Aorta (tissue), 5 donors: Measurements from ENCODE around the gene KIFC3. TPM values are rescaled to one million over a fixed set of nuclear protein-coding genes. Genes with fewer than 3 reads are reported as not detected.
A peak's percentile ranks its signal among the peaks of the same experiment; 100 is the strongest.

Experiments used
- ATAC-seq: fragments of 200-7000 bp; cut with Tn5 transposase; one replicate; pipeline ENCODE4 v1.9.1; 2022; ENCODE audit warnings: moderate library complexity; ENCODE audit not compliant: low FRiP score
- DNase-seq, 2 donors: peaks; one replicate each; pipeline ENCODE4 v3.0.0-alpha.2; 2020
- H3K27ac ChIP-seq, 2 donors: one replicate each; pipeline ENCODE4 v1.5.1; 2013; ENCODE audit warnings: low read length in 2 of 2, mild to moderate bottlenecking in 2 of 2, moderate library complexity in 2 of 2, control low read depth in 1 of 2, inconsistent platforms in 1 of 2, low read depth in 1 of 2
- H3K27me3 ChIP-seq, 2 donors: one replicate each; pipeline ENCODE4 v1.6.1; 2013; ENCODE audit warnings: control low read depth in 1 of 2, low read length in 1 of 2, mild to moderate bottlenecking in 1 of 2, moderate library complexity in 1 of 2; ENCODE audit not compliant: insufficient read depth in 2 of 2, control insufficient read depth in 1 of 2
- H3K36me3 ChIP-seq, 2 donors: one replicate each; pipeline ENCODE4 v1.6.1; 2013; ENCODE audit warnings: control low read depth in 1 of 2, low read length in 1 of 2, mild to moderate bottlenecking in 1 of 2; ENCODE audit not compliant: insufficient read depth in 2 of 2, control insufficient read depth in 1 of 2
- H3K4me1 ChIP-seq, 2 donors: one replicate each; pipeline ENCODE4 v1.6.1; 2013; ENCODE audit warnings: low read length in 2 of 2, control low read depth in 1 of 2, mild to moderate bottlenecking in 1 of 2, moderate library complexity in 1 of 2; ENCODE audit not compliant: insufficient read depth in 2 of 2, control insufficient read depth in 1 of 2
- H3K4me3 ChIP-seq, 2 donors: one replicate each; pipeline ENCODE4 v1.5.1; 2013; ENCODE audit warnings: low read length in 2 of 2, control low read depth in 1 of 2, mild to moderate bottlenecking in 1 of 2
- H3K9me3 ChIP-seq: one replicate; pipeline ENCODE4 v1.6.1; 2013; ENCODE audit warnings: mild to moderate bottlenecking, low read length; ENCODE audit not compliant: control insufficient read depth
- WGBS, 2 donors: extraction: QIAGEN DNeasy Blood & Tissue Kit; methylation state at CpG; one replicate each; pipeline ENCODE4 v1.1.7; 2013; 5-methylcytosine and 5-hydroxymethylcytosine counted together
- intact Hi-C, 2 donors: fragments of 100-400 bp; cut with DNase I; formaldehyde crosslinking; loops; one replicate each; pipeline versions ENCODE4 v1.14.2 to v1.15.0; 2022
- polyA plus RNA-seq, 2 donors: library from polyadenylated mRNA; stranded (reverse); fragments of 200-250 nt; gene quantifications; one replicate each; pipeline ENCODE4 v1.2.3, GENCODE V29; 2013
- total RNA-seq, 2 donors: library from RNA; stranded (reverse); fragmentation: NEBNext Ultra II Directional; extraction: Animal tissue kit (Norgen Biotek cat#: 25700); gene quantifications; one replicate each; pipeline ENCODE4 v1.2.1, GENCODE V29; 2021
- donor health status: healthy with polysubstance abuse.
- donor health status: Bipolar disorder and iron deficiency.
- donor health status: DM: no; HTN: no; CAD: no.
- donor health status: DM: no; HTN: no; CAD: no.
- donor health status: DM: yes; HTN: yes; CAD: no.

The KIFC3 gene
- total and polyA plus RNA-seq, 4 donors = 27.4 to 80.1 (median 65.4) TPM

GRCh38 chr16:57801098-57801808 is 1.0 kb downstream of the KIFC3 start:
- H3K4me1 ChIP-seq = no peaks in the 10 kb centered on the region
- no peaks in the 10 kb centered on the region for H3K36me3 ChIP-seq
- H3K9me3 ChIP-seq = no peaks in the 10 kb centered on the region
- ATAC-seq = peak; percentile 36
- H3K27me3 ChIP-seq = no peaks in the 10 kb centered on the region
- peak overlapping the region in 1 of 2 donors; percentile 28 for H3K27ac ChIP-seq
- intact Hi-C loops = loop anchor here in 1 of 2 donors (5.0 kb wide), 3 partner anchors 39 to 201 kb away; partner anchors contain the start of genes KATNB1, USB1 and ZNF319
- peak overlapping the region; percentile 46 to 57 for H3K4me3 ChIP-seq
- DNase-seq = no peak
- 22 to 28% methylated on average over 5 of the region's 5 CpGs for WGBS, 2 donors

DNA sequence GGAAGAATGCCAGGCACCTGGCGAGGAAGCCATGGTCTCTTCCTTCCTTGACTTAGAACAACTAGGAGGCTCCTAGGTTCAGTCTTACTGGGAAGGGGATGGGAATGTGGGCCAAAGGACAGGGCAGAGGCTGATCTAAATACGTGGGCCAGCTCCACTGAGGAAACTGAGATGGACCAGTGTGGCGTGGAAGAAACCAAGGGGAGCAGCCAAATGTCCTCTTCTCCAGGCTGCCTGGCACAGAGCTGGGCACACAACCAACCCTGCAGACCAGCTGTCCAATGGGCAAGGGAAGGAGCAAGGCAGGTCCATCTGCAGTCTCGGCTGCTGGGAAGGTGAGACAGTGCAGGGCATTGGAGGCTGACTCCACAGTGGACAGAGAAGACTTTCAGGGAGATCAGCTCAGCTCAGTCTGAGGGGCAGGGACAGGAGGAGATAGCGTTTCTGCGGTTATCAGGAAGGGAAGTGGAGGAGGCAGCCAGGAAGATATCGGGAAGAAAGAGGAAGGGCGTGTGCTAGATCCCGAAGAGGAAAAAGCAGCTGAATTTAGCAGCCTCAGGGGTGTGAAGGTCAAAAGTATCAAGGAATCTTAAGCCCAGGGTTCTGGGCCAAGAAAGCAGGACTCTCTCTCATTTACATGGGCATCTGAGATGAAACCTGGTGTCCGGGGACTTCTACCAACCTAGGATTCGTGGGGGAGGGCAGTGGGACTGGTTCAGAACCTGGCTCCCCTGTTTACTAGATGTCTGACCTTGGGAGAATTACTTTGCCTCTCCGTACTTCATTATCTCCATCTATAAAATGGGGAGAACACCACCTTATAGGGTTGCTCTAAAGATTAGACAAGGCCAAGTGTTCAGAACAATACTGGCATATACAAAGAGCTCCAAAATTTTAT is 1.8 kb downstream of the KIFC3 start:
- H3K27ac ChIP-seq = no peak overlapping the region
- no peak for ATAC-seq
- H3K4me1 ChIP-seq = no peaks in the 10 kb centered on the region

DNA sequence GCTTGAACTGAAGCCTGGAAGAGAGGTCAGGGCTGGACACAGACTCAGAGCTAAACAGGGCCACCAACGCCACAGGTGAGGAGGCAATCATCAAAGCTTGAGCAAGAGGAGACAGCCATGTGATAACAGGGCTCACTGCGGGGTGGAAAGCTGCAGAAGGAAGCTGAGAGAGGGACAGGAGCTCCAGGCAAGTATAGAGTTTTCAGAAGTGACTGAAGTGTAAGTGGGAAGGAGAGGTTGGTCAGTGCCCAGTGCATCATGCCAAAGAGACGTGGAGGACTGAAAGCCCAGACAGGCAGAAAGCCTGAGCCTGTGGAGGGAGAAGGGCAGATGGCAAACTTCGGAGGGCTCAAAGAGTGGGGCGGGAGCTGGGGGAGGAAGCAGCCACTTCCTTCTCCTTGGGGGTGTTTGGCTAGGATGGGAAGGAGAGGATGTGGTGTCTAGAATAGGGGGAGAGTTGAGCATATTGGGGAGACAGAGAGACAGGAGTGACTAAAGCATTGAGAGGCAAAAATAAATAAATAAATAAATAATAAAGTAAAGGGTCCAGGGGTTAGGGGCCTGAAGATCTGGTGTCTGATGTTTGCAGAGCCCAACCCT is 2.6 kb downstream of the KIFC3 start:
- Histone ChIP-seq H3K27ac (no peak overlapping the region), H3K36me3 (no peaks in the 10 kb centered on the region), H3K4me3 (no peak overlapping the region), H3K4me1 (no peaks in the 10 kb centered on the region), H3K27me3 (no peaks in the 10 kb centered on the region), H3K9me3 (no peaks in the 10 kb centered on the region)
- WGBS, 2 donors = 62 to 71% methylated on average over 4 to 5 of the region's 5 CpGs
- intact Hi-C loops = loop anchor here in 1 of 2 donors (5.0 kb wide), 4 partner anchors 37 to 203 kb away; partner anchors contain the start of genes KATNB1, USB1 and ZNF319
- DNase-seq = no peak
- no peak for ATAC-seq

More for the DNA sequence above, 1.8 kb downstream of the KIFC3 start:
- peak in 1 of 2 donors; percentile 44 for DNase-seq
- no peaks in the 10 kb centered on the region for H3K36me3 ChIP-seq
- no peak overlapping the region for H3K4me3 ChIP-seq
- no peaks in the 10 kb centered on the region for H3K27me3 ChIP-seq
- intact Hi-C loops = loop anchor here in 1 of 2 donors (5.0 kb wide), 3 partner anchors 38 to 202 kb away; partner anchors contain the start of genes KATNB1, USB1 and ZNF319
- no peaks in the 10 kb centered on the region for H3K9me3 ChIP-seq
- WGBS, 2 donors = 77 to 78% methylated on average over 12 of the region's 12 CpGs

DNA sequence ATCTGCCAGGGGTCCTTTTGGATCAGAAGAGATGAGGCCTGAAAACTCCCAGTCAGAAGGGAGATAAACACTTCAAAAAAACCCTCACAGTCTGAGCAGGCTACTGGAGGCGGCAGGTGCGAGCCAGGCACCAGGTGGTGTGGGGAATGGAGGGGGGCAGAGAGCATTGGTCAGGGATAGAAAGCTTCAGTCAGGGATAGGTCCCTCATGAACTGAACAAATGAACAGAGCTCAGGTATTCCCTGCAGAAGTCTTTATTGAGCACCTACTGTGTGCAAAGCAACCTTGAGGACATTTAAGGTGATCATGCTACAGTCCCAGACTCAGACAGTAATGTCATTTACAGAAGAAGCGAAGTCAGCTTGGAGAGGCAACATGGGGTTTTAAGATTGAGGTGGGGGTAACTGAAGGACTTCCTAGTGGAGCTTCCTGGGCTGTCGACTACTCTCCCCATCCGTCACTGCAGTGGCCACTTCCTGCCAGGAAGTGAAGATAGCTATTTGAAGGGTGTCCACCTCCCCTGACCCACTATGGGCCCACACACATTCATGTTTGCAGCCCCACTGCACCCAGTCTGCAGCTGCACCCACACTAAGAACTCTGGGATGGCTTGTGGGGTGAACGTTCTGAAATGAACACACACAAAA is 3.2 kb downstream of the KIFC3 start:
- WGBS, 2 donors = 76 to 77% methylated on average over 6 of the region's 6 CpGs
- Histone ChIP-seq H3K36me3 (no peaks in the 10 kb centered on the region), H3K27me3 (no peaks in the 10 kb centered on the region), H3K9me3 (no peaks in the 10 kb centered on the region), H3K4me1 (no peaks in the 10 kb centered on the region), H3K27ac (no peak overlapping the region), H3K4me3 (no peak overlapping the region)
- intact Hi-C loops = loop anchor here in 1 of 2 donors (5.0 kb wide), 1 partner anchor 63 kb away; no protein-coding TSS in a partner anchor
- no peak for ATAC-seq
- no peak for DNase-seq

- intact Hi-C loops = loop anchor here in 1 of 2 donors (5.0 kb wide), 1 partner anchor 64 kb away; no protein-coding TSS in a partner anchor
- Histone ChIP-seq H3K9me3 (no peaks in the 10 kb centered on the region), H3K4me3 (no peak overlapping the region), H3K27ac (no peak overlapping the region), H3K4me1 (no peaks in the 10 kb centered on the region), H3K36me3 (no peaks in the 10 kb centered on the region), H3K27me3 (no peaks in the 10 kb centered on the region)
- WGBS, 2 donors = 89 to 90% methylated on average over 16 of the region's 16 CpGs
- ATAC-seq (no peak), DNase-seq (peak in 1 of 2 donors; percentile 47)
Observed at GRCh38 chr16:57798267-57798810, 4.0 kb downstream of the KIFC3 start.

DNA sequence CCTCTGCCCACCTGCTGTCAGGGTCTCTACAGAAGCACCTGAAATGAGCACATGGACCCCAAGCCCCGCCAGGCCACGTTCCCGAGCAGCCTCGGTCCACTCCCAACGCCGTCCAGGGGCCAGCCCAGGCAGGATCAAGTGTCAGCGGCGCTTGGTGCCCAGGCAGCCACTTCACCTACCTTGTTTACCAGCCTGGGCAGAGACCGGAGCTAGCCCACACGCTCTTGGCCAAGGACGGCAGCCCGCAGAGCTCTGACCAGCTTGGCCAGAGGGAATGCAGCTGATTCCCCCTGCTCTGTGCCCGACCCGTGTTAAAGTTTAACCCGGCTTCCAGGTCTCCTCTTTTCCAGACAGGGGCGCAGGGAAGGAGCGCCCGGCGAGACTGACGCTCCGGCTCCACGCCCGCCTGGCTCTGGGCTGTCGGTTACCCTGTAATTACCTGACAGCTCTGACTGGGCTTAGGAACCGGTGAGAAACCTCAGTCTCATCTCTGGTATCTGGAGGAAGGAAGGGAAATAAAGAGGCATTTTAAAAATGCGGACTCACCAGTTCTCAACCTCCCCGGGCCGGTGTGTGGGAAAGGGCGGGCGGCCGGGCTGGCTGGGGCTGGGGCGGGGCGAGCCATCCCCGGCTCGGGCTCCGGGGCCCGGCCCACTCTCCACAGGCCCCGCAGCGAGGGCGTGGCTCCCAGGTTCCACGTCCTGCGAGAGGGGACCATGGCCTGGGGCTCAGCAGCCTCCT is 4.6 kb downstream of the KIFC3 start:
- Histone ChIP-seq H3K27me3 (no peaks in the 10 kb centered on the region), H3K4me3 (no peak overlapping the region), H3K9me3 (no peaks in the 10 kb centered on the region), H3K4me1 (no peaks in the 10 kb centered on the region), H3K36me3 (no peaks in the 10 kb centered on the region), H3K27ac (no peak overlapping the region)
- intact Hi-C loops = loop anchor here in 1 of 2 donors (5.0 kb wide), 1 partner anchor 65 kb away; no protein-coding TSS in a partner anchor
- WGBS, 2 donors = 77 to 78% methylated on average over 41 to 42 of the region's 42 CpGs
- DNase-seq = no peak
- no peak for ATAC-seq

DNA sequence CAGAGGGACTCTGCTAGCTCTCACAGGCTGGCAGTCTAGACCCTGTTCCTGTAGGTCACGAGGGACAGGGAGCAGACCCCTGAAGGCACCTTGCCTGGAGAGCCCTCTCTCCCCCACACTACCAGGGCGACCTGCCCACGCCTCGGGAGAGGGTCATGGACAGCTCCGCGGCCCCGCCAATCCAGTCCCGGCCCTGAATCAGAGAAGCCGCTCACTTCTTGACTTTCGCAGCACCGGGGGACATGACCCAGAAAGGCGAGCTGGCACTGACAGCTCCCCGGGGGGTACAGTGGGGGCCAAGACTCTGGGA is 5.1 kb downstream of the KIFC3 start:
- H3K4me1 ChIP-seq = no peaks in the 10 kb centered on the region
- intact Hi-C loops = loop anchor here in 1 of 2 donors (5.0 kb wide), 1 partner anchor 65 kb away; no protein-coding TSS in a partner anchor
- ATAC-seq (no peak), DNase-seq (no peak)
- WGBS, 2 donors = 88 to 94% methylated on average over 12 to 13 of the region's 13 CpGs
- H3K27me3 ChIP-seq = no peaks in the 10 kb centered on the region
- no peak overlapping the region for H3K4me3 ChIP-seq
- H3K27ac ChIP-seq = no peak overlapping the region
- H3K9me3 ChIP-seq = no peaks in the 10 kb centered on the region
- no peaks in the 10 kb centered on the region for H3K36me3 ChIP-seq
